ENCODE results near the gene ERC2.

ERC2 gene

GRCh38 chr3:55686426-55687254 lies 781.6 kb downstream of the ERC2 start:
- H3K27ac Mint-ChIP-seq = no peak overlapping the region
- DNase-seq (ENCODE audit: low spot score in 2 of 2) = no peak
- H3K4me1 Mint-ChIP-seq = no peaks in the 10 kb centered on the region
- no peaks in the 10 kb centered on the region for H3K9me3 Mint-ChIP-seq
- no peak for ATAC-seq (ENCODE audit: low read depth)
- H3K4me3 Mint-ChIP-seq = no peak overlapping the region
- no peaks in the 10 kb centered on the region for H3K27me3 Mint-ChIP-seq
- no peaks in the 10 kb centered on the region for H3K36me3 Mint-ChIP-seq

- no peak for ATAC-seq (ENCODE audit: low read depth)
- Mint-ChIP-seq H3K9me3 (no peaks in the 10 kb centered on the region), H3K4me1 (no peaks in the 10 kb centered on the region), H3K4me3 (no peak overlapping the region), H3K27me3 (no peaks in the 10 kb centered on the region), H3K36me3 (no peaks in the 10 kb centered on the region), H3K27ac (no peak overlapping the region)
- DNase-seq (ENCODE audit: low spot score in 2 of 2) = no peak
Measured at GRCh38 chr3:55683666-55684270, 784.5 kb downstream of the ERC2 start.

DNA sequence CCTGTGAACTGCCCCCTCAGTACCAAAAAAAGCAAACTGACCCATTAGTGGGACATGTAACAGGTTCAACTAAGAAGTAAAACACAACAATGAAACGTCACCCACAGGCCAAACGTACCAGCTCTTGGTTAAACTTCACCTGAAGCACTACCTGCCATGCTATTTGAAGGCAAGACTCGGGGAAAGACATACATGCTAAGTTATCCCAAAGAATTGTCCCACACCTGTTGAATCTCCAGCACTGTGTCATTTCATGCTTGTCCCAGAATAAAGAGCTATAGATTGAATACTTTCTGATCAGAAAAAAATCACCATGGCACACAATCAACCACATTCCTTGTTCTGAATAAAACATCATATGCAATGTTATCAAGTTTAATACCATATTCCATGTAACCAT lies 785.8 kb downstream of the ERC2 start:
- Mint-ChIP-seq H3K9me3 (no peaks in the 10 kb centered on the region), H3K27me3 (no peaks in the 10 kb centered on the region), H3K27ac (no peak overlapping the region), H3K4me1 (no peaks in the 10 kb centered on the region), H3K4me3 (no peak overlapping the region), H3K36me3 (no peaks in the 10 kb centered on the region)
- ATAC-seq (ENCODE audit: low read depth) (no peak), DNase-seq (ENCODE audit: low spot score in 2 of 2) (no peak)

DNA sequence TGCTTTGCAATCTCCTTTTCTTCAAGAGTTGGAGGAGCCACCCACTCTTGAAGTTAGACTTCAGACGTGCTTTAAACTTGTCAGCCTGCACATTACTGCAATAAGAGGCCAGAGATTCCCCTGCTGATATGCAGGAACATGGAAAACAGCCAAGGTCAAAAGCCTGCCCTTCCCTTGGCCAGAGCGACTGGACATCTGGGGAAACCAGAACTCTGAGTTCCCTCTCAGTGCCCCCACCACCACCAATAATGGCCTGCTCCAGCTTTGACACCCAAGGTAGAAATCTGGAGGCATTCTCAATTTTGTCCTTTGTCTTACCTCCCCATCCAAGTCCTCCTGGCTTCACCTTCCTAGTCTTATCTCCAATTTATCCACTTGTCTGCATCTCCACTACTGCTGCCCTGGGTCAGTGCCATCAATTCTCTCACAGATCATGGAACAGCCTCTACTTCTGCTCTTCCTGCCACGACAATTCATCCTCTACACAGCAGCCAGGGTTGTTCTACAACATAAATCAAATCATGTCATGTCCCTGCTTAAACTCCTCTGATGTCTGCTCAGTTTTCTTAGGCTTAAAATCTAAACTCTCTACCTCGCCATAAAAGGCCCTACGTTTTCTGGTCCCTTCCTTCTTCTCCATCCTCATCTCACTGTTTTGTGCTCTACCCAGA lies 789.6 kb downstream of the ERC2 start:
- Mint-ChIP-seq H3K36me3 (no peaks in the 10 kb centered on the region), H3K27ac (no peak overlapping the region), H3K9me3 (no peaks in the 10 kb centered on the region), H3K4me3 (no peak overlapping the region), H3K4me1 (peaks cover 2% of the 10 kb centered on the region), H3K27me3 (no peaks in the 10 kb centered on the region)
- DNase-seq (ENCODE audit: low spot score in 2 of 2) (no peak), ATAC-seq (ENCODE audit: low read depth) (no peak)

- Mint-ChIP-seq H3K9me3 (no peaks in the 10 kb centered on the region), H3K27ac (no peak overlapping the region), H3K4me3 (no peak overlapping the region), H3K4me1 (peaks cover 2% of the 10 kb centered on the region), H3K36me3 (no peaks in the 10 kb centered on the region), H3K27me3 (no peaks in the 10 kb centered on the region)
- no peak for ATAC-seq (ENCODE audit: low read depth)
- DNase-seq (ENCODE audit: low spot score in 2 of 2) = no peak
Measured at GRCh38 chr3:55676643-55677042, 791.6 kb downstream of the ERC2 start.

- no peaks in the 10 kb centered on the region for H3K9me3 Mint-ChIP-seq
- no peak overlapping the region for H3K27ac Mint-ChIP-seq
- no peak overlapping the region for H3K4me3 Mint-ChIP-seq
- no peak for ATAC-seq (ENCODE audit: low read depth)
- H3K36me3 Mint-ChIP-seq = no peaks in the 10 kb centered on the region
- H3K27me3 Mint-ChIP-seq = no peaks in the 10 kb centered on the region
- H3K4me1 Mint-ChIP-seq = peaks cover 2% of the 10 kb centered on the region
- DNase-seq (ENCODE audit: low spot score in 2 of 2) = no peak
Measured at GRCh38 chr3:55675478-55675877, 792.8 kb downstream of the ERC2 start.

DNA sequence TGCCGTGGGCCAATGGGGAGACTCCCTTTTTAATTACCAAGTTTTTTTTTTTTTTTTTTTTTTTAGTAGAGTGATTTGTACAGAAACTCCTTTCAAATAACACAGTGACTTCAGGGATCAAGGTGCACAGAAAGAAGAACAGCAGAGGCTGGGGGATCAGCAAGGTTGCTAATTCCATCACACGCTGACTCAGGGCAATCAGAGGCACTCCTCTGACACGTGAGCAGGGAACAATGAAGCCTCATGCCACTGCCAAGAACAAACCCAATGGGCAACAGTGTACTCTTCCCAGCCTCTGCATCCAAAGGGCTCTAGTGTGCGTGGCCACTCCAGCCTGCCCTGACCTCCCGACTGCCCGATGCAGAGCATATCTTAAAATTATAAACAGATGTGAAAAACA lies 794.5 kb downstream of the ERC2 start:
- DNase-seq (ENCODE audit: low spot score in 2 of 2) (no peak), ATAC-seq (ENCODE audit: low read depth) (no peak)
- no peaks in the 10 kb centered on the region for H3K36me3 Mint-ChIP-seq
- H3K4me3 Mint-ChIP-seq = no peak overlapping the region
- H3K27ac Mint-ChIP-seq = no peak overlapping the region
- H3K9me3 Mint-ChIP-seq = peaks cover 3% of the 10 kb centered on the region
- peaks cover 2% of the 10 kb centered on the region for H3K4me1 Mint-ChIP-seq
- no peaks in the 10 kb centered on the region for H3K27me3 Mint-ChIP-seq

GRCh38 chr3:55669133-55669532 lies 799.1 kb downstream of the ERC2 start:
- Mint-ChIP-seq H3K27me3 (no peaks in the 10 kb centered on the region), H3K36me3 (no peaks in the 10 kb centered on the region), H3K4me3 (no peak overlapping the region), H3K27ac (no peak overlapping the region), H3K9me3 (peaks cover 3% of the 10 kb centered on the region), H3K4me1 (no peaks in the 10 kb centered on the region)
- ATAC-seq (ENCODE audit: low read depth) (no peak), DNase-seq (ENCODE audit: low spot score in 2 of 2) (no peak)

DNA sequence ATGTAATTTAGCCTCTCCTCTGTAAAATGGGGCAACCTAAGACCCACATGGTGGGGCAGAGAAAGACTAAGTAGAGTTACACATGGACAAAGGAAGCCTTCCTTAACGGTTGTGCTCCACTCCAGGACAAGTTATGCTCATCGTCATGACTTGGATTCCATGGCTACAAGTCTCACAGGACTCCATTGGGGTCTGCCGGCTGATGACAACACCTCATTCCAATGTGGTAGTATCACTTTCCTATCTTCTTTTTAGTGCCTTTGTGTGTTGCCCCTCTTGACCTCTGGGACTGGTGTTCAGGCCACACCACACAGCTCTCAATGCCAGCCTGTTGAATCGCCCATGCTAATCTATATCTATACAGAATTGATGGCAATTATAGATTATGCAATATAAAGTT lies 799.9 kb downstream of the ERC2 start:
- no peaks in the 10 kb centered on the region for H3K4me1 Mint-ChIP-seq
- no peak for DNase-seq (ENCODE audit: low spot score in 2 of 2)
- no peak overlapping the region for H3K27ac Mint-ChIP-seq
- peaks cover 3% of the 10 kb centered on the region for H3K9me3 Mint-ChIP-seq
- H3K27me3 Mint-ChIP-seq = no peaks in the 10 kb centered on the region
- no peak for ATAC-seq (ENCODE audit: low read depth)
- no peaks in the 10 kb centered on the region for H3K36me3 Mint-ChIP-seq
- H3K4me3 Mint-ChIP-seq = no peak overlapping the region

GRCh38 chr3:55664387-55664786 lies 803.9 kb downstream of the ERC2 start:
- H3K27ac Mint-ChIP-seq = no peak overlapping the region
- no peak for ATAC-seq (ENCODE audit: low read depth)
- no peaks in the 10 kb centered on the region for H3K36me3 Mint-ChIP-seq
- H3K4me1 Mint-ChIP-seq = no peaks in the 10 kb centered on the region
- no peaks in the 10 kb centered on the region for H3K9me3 Mint-ChIP-seq
- peaks cover 3% of the 10 kb centered on the region for H3K27me3 Mint-ChIP-seq
- H3K4me3 Mint-ChIP-seq = no peak overlapping the region
- no peak for DNase-seq (ENCODE audit: low spot score in 2 of 2)

GRCh38 chr3:55662683-55663082 lies 805.6 kb downstream of the ERC2 start:
- Mint-ChIP-seq H3K36me3 (no peaks in the 10 kb centered on the region), H3K4me1 (no peaks in the 10 kb centered on the region), H3K4me3 (no peak overlapping the region), H3K27ac (no peak overlapping the region), H3K9me3 (no peaks in the 10 kb centered on the region), H3K27me3 (peaks cover 3% of the 10 kb centered on the region)
- no peak for DNase-seq (ENCODE audit: low spot score in 2 of 2)
- no peak for ATAC-seq (ENCODE audit: low read depth)

- H3K27ac Mint-ChIP-seq = no peak overlapping the region
- H3K9me3 Mint-ChIP-seq = no peaks in the 10 kb centered on the region
- no peak for ATAC-seq (ENCODE audit: low read depth)
- H3K27me3 Mint-ChIP-seq = peaks cover 3% of the 10 kb centered on the region
- no peaks in the 10 kb centered on the region for H3K4me1 Mint-ChIP-seq
- no peak overlapping the region for H3K4me3 Mint-ChIP-seq
- DNase-seq (ENCODE audit: low spot score in 2 of 2) = no peak
- no peaks in the 10 kb centered on the region for H3K36me3 Mint-ChIP-seq
Measured at GRCh38 chr3:55661571-55661970, 806.7 kb downstream of the ERC2 start.

DNA sequence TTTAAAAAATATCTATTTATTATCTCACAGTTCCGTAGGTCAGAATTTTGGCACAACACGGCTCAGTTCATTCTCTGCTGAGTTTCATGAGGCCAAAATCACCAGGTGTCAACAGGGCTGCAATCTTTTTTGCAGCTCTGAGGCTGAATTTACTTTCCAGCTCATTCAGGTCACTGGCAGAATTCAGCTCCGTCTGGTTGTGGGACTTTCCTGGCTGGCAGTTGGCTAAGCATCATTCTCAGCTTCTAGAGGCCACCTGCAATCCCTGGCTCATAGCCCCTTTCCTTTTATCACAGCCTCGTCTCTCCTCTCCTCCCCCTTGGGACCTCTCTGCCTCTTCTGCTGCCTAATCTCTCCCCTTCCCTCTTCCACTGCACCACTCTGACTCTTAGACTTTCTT lies 807.1 kb downstream of the ERC2 start:
- Mint-ChIP-seq H3K36me3 (no peaks in the 10 kb centered on the region), H3K27ac (no peak overlapping the region), H3K9me3 (no peaks in the 10 kb centered on the region), H3K27me3 (peaks cover 3% of the 10 kb centered on the region), H3K4me3 (no peak overlapping the region), H3K4me1 (no peaks in the 10 kb centered on the region)
- ATAC-seq (ENCODE audit: low read depth) = no peak
- DNase-seq (ENCODE audit: low spot score in 2 of 2) = no peak

DNA sequence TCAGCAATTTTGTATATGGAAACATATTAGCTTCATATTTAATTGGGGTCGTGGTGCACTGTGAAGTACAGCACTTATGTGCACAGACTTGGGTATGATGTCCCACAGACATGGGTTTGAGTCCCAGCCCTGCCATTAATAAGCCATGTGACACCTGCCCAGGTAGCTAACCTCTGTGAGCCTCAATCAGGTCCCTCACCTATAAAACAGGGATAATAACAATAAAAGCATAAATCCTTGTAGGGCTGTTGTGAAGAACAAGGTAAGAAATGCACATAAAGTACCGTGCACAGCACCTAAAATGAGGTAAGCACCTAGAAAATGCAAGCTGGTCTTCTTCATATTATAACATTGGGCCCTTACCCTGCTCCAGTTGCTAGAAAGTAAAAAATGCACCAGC lies 807.6 kb downstream of the ERC2 start:
- no peak for ATAC-seq (ENCODE audit: low read depth)
- no peaks in the 10 kb centered on the region for H3K4me1 Mint-ChIP-seq
- H3K27me3 Mint-ChIP-seq = peaks cover 3% of the 10 kb centered on the region
- no peaks in the 10 kb centered on the region for H3K9me3 Mint-ChIP-seq
- DNase-seq (ENCODE audit: low spot score in 2 of 2) = no peak
- no peak overlapping the region for H3K27ac Mint-ChIP-seq
- H3K36me3 Mint-ChIP-seq = no peaks in the 10 kb centered on the region
- no peak overlapping the region for H3K4me3 Mint-ChIP-seq
